IMR-90 (cell line): ENCODE measurements around the gene TEAD1. TPM values are rescaled to one million over a fixed set of nuclear protein-coding genes. Genes with fewer than 3 reads are reported as not detected.

Experiments used
- ATAC-seq: fragments of 200-7000 bp; cut with Tn5 transposase; 2 replicates; pipeline ENCODE4 v1.9.1; 2020; ENCODE audit warnings: low read depth, mild to moderate bottlenecking, moderate library complexity
- BruUV-seq: library from RNA; stranded (reverse); fragments of 400-500 nt; replicated peaks from 2 replicates; lab custom pipeline; 2021; lab: Mats Ljungman, UMichigan
- CTCF ChIA-PET: fragments of 300-600 bp; formaldehyde crosslinking; extraction: SDS; loops from one replicate; lab custom pipeline; 2021; ENCODE audit warnings: antibody characterized with exemption; lab: Yijun Ruan, JAX
- POLR2A ChIA-PET: fragments of 300-600 bp; sonication (Branson Sonifier 250); formaldehyde crosslinking; loops from one replicate; lab custom pipeline; 2022; ENCODE audit warnings: antibody characterized with exemption; ENCODE audit not compliant: unreplicated experiment; lab: Charles Lee
- DNase-seq: peaks from one replicate; pipeline ENCODE4 v3.0.0; 2013
- H2AFZ ChIP-seq: replicated peaks from 2 replicates; pipeline ENCODE3; 2013; ENCODE audit warnings: low read length, mild to moderate bottlenecking; ENCODE audit not compliant: poor library complexity
- H2AK5ac ChIP-seq: 2 replicates; pipeline ENCODE4 v1.6.1; 2013; ENCODE audit warnings: low read depth, low read length, inconsistent platforms
- H2AK9ac ChIP-seq: replicated peaks from 2 replicates; pipeline ENCODE3; 2013; ENCODE audit warnings: mild to moderate bottlenecking, low read depth, low read length, moderate library complexity; ENCODE audit not compliant: poor library complexity
- H2BK120ac ChIP-seq: 2 replicates; pipeline ENCODE4 v1.6.1; 2013; ENCODE audit warnings: low read depth, low read length, inconsistent platforms
- H2BK15ac ChIP-seq: 3 replicates; pipeline ENCODE4 v1.6.1; 2013; ENCODE audit warnings: low read depth, low read length, inconsistent platforms
- H2BK20ac ChIP-seq: 2 replicates; pipeline ENCODE4 v1.6.1; 2013; ENCODE audit warnings: low read depth, mild to moderate bottlenecking, inconsistent platforms, low read length, moderate library complexity
- H2BK5ac ChIP-seq: 2 replicates; pipeline ENCODE4 v1.6.1; 2013; ENCODE audit warnings: mild to moderate bottlenecking, low read depth, low read length, inconsistent platforms; ENCODE audit not compliant: poor library complexity, severe bottlenecking
- H3K14ac ChIP-seq: replicated peaks from 2 replicates; pipeline ENCODE4 v1.6.1; 2013; ENCODE audit warnings: low read depth, low read length, inconsistent platforms
- H3K18ac ChIP-seq: 2 replicates; pipeline ENCODE4 v1.6.1; 2013; ENCODE audit warnings: low read depth, low read length, control low read depth
- H3K23ac ChIP-seq: 2 replicates; pipeline ENCODE4 v1.6.1; 2013; ENCODE audit warnings: low read depth, low read length, inconsistent platforms
- H3K27ac ChIP-seq: 2 replicates; pipeline ENCODE4 v1.5.1; 2013; ENCODE audit warnings: mild to moderate bottlenecking, control low read depth, low read length; ENCODE audit not compliant: insufficient read depth
- H3K27me3 ChIP-seq: 2 replicates; pipeline ENCODE4 v1.6.1; 2013; ENCODE audit warnings: low read length; ENCODE audit not compliant: control insufficient read depth, insufficient read depth
- H3K36me3 ChIP-seq: 2 replicates; pipeline ENCODE4 v1.6.1; 2013; ENCODE audit warnings: low read length, mixed read lengths; ENCODE audit not compliant: control insufficient read depth, insufficient read depth
- H3K4ac ChIP-seq: 2 replicates; pipeline ENCODE4 v1.6.1; 2013; ENCODE audit warnings: low read depth, low read length, inconsistent platforms
- H3K4me1 ChIP-seq: 2 replicates; pipeline ENCODE4 v1.6.1; 2013; ENCODE audit warnings: low read length, mixed read lengths; ENCODE audit not compliant: control insufficient read depth, insufficient read depth
- H3K4me2 ChIP-seq: 2 replicates; pipeline ENCODE4 v1.6.1; 2013; ENCODE audit warnings: low read depth, mild to moderate bottlenecking, control low read depth, low read length, moderate library complexity
- H3K4me3 ChIP-seq: 2 replicates; pipeline ENCODE4 v1.5.1; 2013; ENCODE audit warnings: low read depth, mild to moderate bottlenecking, control low read depth, low read length, moderate library complexity; ENCODE audit not compliant: insufficient read depth
- H3K56ac ChIP-seq: 2 replicates; pipeline ENCODE4 v1.6.1; 2013; ENCODE audit warnings: low read length, inconsistent platforms; ENCODE audit not compliant: insufficient read depth; ENCODE audit errors: extremely low read depth
- H3K79me1 ChIP-seq, 2 experiments: 2 replicates each; pipeline ENCODE4 v1.6.1; 2013; ENCODE audit warnings: low read length in 2 of 2, inconsistent platforms in 1 of 2, low read depth in 1 of 2
- H3K9ac ChIP-seq: 2 replicates; pipeline ENCODE4 v1.6.1; 2013; ENCODE audit warnings: low read depth, low read length, control low read depth
- H3K9me1 ChIP-seq: 2 replicates; pipeline ENCODE4 v1.6.1; 2013; ENCODE audit warnings: low read length, inconsistent platforms; ENCODE audit not compliant: insufficient read depth
- H3K9me3 ChIP-seq: 2 replicates; pipeline ENCODE4 v1.6.1; 2013; ENCODE audit warnings: low read length; ENCODE audit not compliant: control insufficient read depth, insufficient read depth
- H4K20me1 ChIP-seq: 2 replicates; pipeline ENCODE4 v1.6.1; 2013; ENCODE audit warnings: low read length, inconsistent platforms; ENCODE audit not compliant: insufficient read depth
- H4K5ac ChIP-seq: 2 replicates; pipeline ENCODE4 v1.6.1; 2013; ENCODE audit warnings: mild to moderate bottlenecking, low read depth, low read length, control low read depth
- H4K8ac ChIP-seq, 2 experiments: 2 replicates each; pipeline ENCODE4 v1.6.1; 2013; ENCODE audit warnings: low read depth in 2 of 2, low read length in 2 of 2, control low read depth in 1 of 2, inconsistent platforms in 1 of 2
- H4K91ac ChIP-seq: 2 replicates; pipeline ENCODE4 v1.6.1; 2013; ENCODE audit warnings: low read depth, low read length, inconsistent platforms; ENCODE audit not compliant: insufficient read depth
- MAFK ChIP-seq: IDR thresholded peaks from 2 replicates; pipeline ENCODE4 v1.6.1; 2012; ENCODE audit warnings: low read depth, low read length, improper control_type of control experiment
- MXI1 ChIP-seq: IDR thresholded peaks from 2 replicates; pipeline ENCODE4 v1.6.1; 2012; ENCODE audit warnings: low read depth, mild to moderate bottlenecking, low read length, moderate library complexity, borderline replicate concordance
- dilution Hi-C: fragments of 300-500 bp; cut with HindIII; formaldehyde crosslinking; loops from one replicate; pipeline ENCODE4 v1.14.3; 2018; ENCODE audit warnings: low sequenced_read_pairs; ENCODE audit not compliant: unreplicated experiment
- in situ Hi-C: fragments of 300-500 bp; cut with MboI; formaldehyde crosslinking; loops from 3 replicates; pipeline ENCODE4 v1.14.3; 2019; ENCODE audit warnings: low sequenced_read_pairs, inconsistent platforms, mixed read lengths
- intact Hi-C: fragments of 100-400 bp; cut with micrococcal nuclease; formaldehyde crosslinking; loops from 2 replicates; pipeline ENCODE4 v1.10.0; 2022
- polyA plus RNA-seq, 3 experiments: library from polyadenylated mRNA; depleted of rRNA; stranded (reverse); fragments of >200 nt; gene quantifications; 2 replicates each; pipeline ENCODE4 v1.2.3, GENCODE V29; 2012; ENCODE audit warnings: low replicate concordance in 1 of 3
- total RNA-seq: library from RNA; depleted of rRNA; stranded (reverse); fragments of >200 nt; gene quantifications from 2 replicates; pipeline ENCODE4 v1.2.3, GENCODE V29; 2012
- TF ChIP-seq, protein P1 (sequence below): conservative IDR thresholded peaks from 2 replicates; pipeline ENCODE4 v1.5.1; 2012; ENCODE audit warnings: mild to moderate bottlenecking, low read depth, low read length, improper control_type of control experiment
- TF ChIP-seq, protein P2 (sequence below): fragments of 150-350 bp; IDR thresholded peaks from 2 replicates; pipeline ENCODE4 v1.6.1; 2017; ENCODE audit warnings: mild to moderate bottlenecking, antibody characterized with exemption, low read length, low read depth

The TEAD1 gene
- total and polyA plus RNA-seq, 2 of the 4 experiments (the other 2 are of a cell fraction), result 51.8 to 69.2 TPM

DNA sequence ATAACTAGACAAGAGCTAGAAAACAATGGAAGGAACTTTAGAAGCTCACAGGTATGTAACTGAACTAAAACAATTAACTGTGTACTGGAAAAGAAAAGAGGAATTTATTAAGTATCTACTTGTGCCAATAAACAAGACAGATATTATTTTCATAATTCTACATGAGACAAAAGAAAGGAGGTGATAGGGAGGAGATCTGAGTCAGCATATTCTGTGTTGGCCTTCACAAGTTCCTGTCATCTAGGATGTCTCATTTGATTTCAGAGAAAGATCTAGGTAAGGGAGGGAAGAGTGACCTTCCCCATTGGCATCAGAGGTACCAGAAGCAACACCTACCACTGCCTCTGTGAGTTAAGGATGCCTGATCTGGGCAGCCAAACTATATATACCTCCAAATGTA lies 34.8 kb upstream of the TEAD1 start:
- Histone ChIP-seq H3K9me1 (peaks cover 10% of the 10 kb centered on the region), H3K27me3 (no peaks in the 10 kb centered on the region), H2BK120ac (no peak overlapping the region), H2BK5ac (no peak overlapping the region), H3K56ac (no peak overlapping the region), H4K8ac (no peak overlapping the region), H3K4ac (no peak overlapping the region), H4K91ac (no peak overlapping the region), H3K27ac (no peak overlapping the region), H3K4me1 (peaks cover 8% of the 10 kb centered on the region), H3K9ac (no peak overlapping the region), H3K36me3 (no peaks in the 10 kb centered on the region), H2BK20ac (no peak overlapping the region), H3K23ac (peak overlapping the region; percentile 46; the same call in 1 of the 2 replicates), H2AK5ac (no peak overlapping the region), H2BK15ac (no peak overlapping the region), H4K5ac (no peak overlapping the region), H2AFZ (no peak overlapping the region), H4K20me1 (no peaks in the 10 kb centered on the region), H3K18ac (no peak overlapping the region), H3K14ac (no peak overlapping the region), H3K9me3 (no peaks in the 10 kb centered on the region), H2AK9ac (no peak overlapping the region), H3K79me1 (no peaks in the 10 kb centered on the region), H3K4me2 (no peak overlapping the region), H3K4me3 (no peak overlapping the region)
- TF ChIP-seq MAFK (peak; percentile 94), MXI1 (no peak)
- TF ChIP-seq, protein P1, sequence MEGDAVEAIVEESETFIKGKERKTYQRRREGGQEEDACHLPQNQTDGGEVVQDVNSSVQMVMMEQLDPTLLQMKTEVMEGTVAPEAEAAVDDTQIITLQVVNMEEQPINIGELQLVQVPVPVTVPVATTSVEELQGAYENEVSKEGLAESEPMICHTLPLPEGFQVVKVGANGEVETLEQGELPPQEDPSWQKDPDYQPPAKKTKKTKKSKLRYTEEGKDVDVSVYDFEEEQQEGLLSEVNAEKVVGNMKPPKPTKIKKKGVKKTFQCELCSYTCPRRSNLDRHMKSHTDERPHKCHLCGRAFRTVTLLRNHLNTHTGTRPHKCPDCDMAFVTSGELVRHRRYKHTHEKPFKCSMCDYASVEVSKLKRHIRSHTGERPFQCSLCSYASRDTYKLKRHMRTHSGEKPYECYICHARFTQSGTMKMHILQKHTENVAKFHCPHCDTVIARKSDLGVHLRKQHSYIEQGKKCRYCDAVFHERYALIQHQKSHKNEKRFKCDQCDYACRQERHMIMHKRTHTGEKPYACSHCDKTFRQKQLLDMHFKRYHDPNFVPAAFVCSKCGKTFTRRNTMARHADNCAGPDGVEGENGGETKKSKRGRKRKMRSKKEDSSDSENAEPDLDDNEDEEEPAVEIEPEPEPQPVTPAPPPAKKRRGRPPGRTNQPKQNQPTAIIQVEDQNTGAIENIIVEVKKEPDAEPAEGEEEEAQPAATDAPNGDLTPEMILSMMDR, result no peak
- TF ChIP-seq, protein P2, sequence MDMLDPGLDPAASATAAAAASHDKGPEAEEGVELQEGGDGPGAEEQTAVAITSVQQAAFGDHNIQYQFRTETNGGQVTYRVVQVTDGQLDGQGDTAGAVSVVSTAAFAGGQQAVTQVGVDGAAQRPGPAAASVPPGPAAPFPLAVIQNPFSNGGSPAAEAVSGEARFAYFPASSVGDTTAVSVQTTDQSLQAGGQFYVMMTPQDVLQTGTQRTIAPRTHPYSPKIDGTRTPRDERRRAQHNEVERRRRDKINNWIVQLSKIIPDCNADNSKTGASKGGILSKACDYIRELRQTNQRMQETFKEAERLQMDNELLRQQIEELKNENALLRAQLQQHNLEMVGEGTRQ, result no peak
- ChIA-PET POLR2A (no interaction called here), CTCF (interaction anchor here (1.5 kb wide), 1 partner anchor 23 kb away, joined by 3 read pairs; no protein-coding TSS in a partner anchor)
- DNase-seq (no peak), ATAC-seq (no peak)
- intact Hi-C loops, result no loop called here
- in situ Hi-C loops, result no loop called here
- dilution Hi-C loops, result no loop called here
- BruUV-seq, result no TSS peak
